ENCODE measurements around the gene S100A14. TPM values are rescaled to one million over a fixed set of nuclear protein-coding genes. Genes with fewer than 3 reads are reported as not detected.
A peak's percentile ranks its signal among the peaks of the same experiment; 100 is the strongest.

Gene S100A14
- polyA plus RNA-seq, 4 donors: 356 to 952 (median 630) TPM

DNA sequence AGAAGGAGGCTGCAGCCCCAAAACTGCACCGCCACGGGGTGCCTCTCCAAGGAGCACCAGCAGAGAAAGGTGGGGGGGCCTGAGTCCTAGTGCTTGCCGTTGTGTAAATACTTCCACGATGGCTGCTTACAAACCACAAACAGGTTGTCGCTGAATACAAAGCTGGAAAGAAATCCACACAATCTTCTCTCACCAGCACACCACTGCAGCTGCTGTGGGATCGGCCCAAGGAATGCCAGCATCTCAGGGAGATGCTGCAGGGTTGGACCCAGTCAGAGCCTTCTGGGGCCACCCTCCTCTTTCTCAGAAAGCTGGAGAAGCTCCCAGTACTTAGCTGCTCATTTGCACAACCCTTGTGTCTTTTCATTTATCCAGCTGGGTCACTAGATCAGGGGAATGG lies 3.0 kb upstream of the S100A14 start:
- peaks cover 0 to 21% (median 0%) of the 10 kb centered on the region in 3 donors for H3K36me3 ChIP-seq (ENCODE audit: control insufficient read depth in 3 of 3, insufficient read depth in 2 of 3, low read depth in 1 of 3, low read length in 3 of 3)
- no peak for FAIRE-seq
- DNase-seq: no peak
- H3K4me1 ChIP-seq (ENCODE audit: control insufficient read depth in 3 of 3, insufficient read depth in 2 of 3, low read depth in 1 of 3, low read length in 2 of 3): peaks cover 4 to 34% (median 7%) of the 10 kb centered on the region in 3 donors
- no peak overlapping the region for H3K27ac ChIP-seq (ENCODE audit: low read depth in 1 of 3, low read length in 2 of 3)
- H3K4me3 ChIP-seq (ENCODE audit: low read depth in 1 of 3, low read length in 3 of 3): no peak overlapping the region
- 95 to 99% (median 96%) methylated on average over 6 of the region's 6 CpGs for WGBS, 3 donors
- no peaks in the 10 kb centered on the region for H3K27me3 ChIP-seq (ENCODE audit: control insufficient read depth in 3 of 3, insufficient read depth in 3 of 3, low read length in 3 of 3)
- no peaks in the 10 kb centered on the region for H3K9me3 ChIP-seq (ENCODE audit: control insufficient read depth in 2 of 2, insufficient read depth in 1 of 2, low read depth in 1 of 2, low read length in 1 of 2)

DNA sequence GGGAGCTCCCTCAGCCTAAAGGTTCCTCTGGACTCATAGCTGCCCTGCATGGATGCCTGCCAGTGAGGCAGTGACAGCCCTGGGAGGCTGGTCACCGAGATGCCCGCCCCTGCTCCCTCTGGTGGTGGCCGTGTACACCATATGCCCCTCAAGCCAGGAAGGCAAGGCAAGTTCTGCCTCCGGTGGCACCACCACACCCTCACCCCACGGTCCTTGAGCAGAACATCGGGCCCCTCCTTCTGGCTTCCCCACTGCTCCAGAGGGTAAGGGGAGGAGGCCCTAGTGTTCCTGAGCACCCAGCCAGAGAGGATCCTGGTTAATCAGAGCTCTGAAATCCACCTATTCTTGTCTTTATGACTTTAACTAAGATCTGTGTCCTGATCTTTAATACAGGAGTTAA lies 1.5 kb upstream of the S100A14 start:
- Histone ChIP-seq H3K4me1 (ENCODE audit: control insufficient read depth in 3 of 3, insufficient read depth in 2 of 3, low read depth in 1 of 3, low read length in 2 of 3) (peaks cover 4 to 45% (median 10%) of the 10 kb centered on the region in 3 donors), H3K36me3 (ENCODE audit: control insufficient read depth in 3 of 3, insufficient read depth in 2 of 3, low read depth in 1 of 3, low read length in 3 of 3) (peaks cover 0 to 21% (median 0%) of the 10 kb centered on the region in 3 donors), H3K9me3 (ENCODE audit: control insufficient read depth in 2 of 2, insufficient read depth in 1 of 2, low read depth in 1 of 2, low read length in 1 of 2) (no peaks in the 10 kb centered on the region), H3K27ac (ENCODE audit: low read depth in 1 of 3, low read length in 2 of 3) (peak overlapping the region; percentile 46 to 91 (median 90)), H3K4me3 (ENCODE audit: low read depth in 1 of 3, low read length in 3 of 3) (no peak overlapping the region), H3K27me3 (ENCODE audit: control insufficient read depth in 3 of 3, insufficient read depth in 3 of 3, low read length in 3 of 3) (no peaks in the 10 kb centered on the region)
- FAIRE-seq (no peak), DNase-seq (peak; percentile 80 to 82)
- WGBS, 3 donors: 9 to 51% (median 45%) methylated on average over 6 of the region's 6 CpGs

DNA sequence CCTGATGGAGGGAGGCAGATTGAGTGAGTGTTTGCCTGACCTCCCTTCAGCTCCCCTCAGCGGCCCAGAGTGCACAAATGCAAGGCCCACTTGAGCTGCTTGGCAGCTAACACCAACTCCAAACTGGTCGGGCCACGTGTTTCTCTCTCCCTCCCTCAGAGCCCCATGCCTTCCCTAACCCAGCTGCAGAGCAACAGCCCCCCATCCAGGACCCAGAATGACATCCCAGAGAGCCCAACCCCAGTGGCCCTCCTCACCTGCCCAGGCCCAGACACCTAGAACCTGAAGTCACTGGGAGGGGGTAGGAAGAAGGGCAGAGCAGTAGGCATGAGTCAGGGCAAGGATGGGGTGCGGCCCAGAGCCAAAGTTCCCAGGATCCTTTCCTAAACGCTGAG lies 789 bp upstream of the S100A14 start:
- Histone ChIP-seq H3K36me3 (ENCODE audit: control insufficient read depth in 3 of 3, insufficient read depth in 2 of 3, low read depth in 1 of 3, low read length in 3 of 3) (peaks cover 0 to 21% (median 0%) of the 10 kb centered on the region in 3 donors), H3K4me1 (ENCODE audit: control insufficient read depth in 3 of 3, insufficient read depth in 2 of 3, low read depth in 1 of 3, low read length in 2 of 3) (peaks cover 4 to 45% (median 10%) of the 10 kb centered on the region in 3 donors), H3K27ac (ENCODE audit: low read depth in 1 of 3, low read length in 2 of 3) (peak overlapping the region; percentile 86 to 91 (median 90)), H3K27me3 (ENCODE audit: control insufficient read depth in 3 of 3, insufficient read depth in 3 of 3, low read length in 3 of 3) (no peaks in the 10 kb centered on the region), H3K9me3 (ENCODE audit: control insufficient read depth in 2 of 2, insufficient read depth in 1 of 2, low read depth in 1 of 2, low read length in 1 of 2) (no peaks in the 10 kb centered on the region), H3K4me3 (ENCODE audit: low read depth in 1 of 3, low read length in 3 of 3) (no peak overlapping the region)
- FAIRE-seq: no peak
- 49 to 59% (median 56%) methylated on average over 5 of the region's 5 CpGs for WGBS, 3 donors
- DNase-seq: peak in 1 of 2 donors; percentile 49

DNA sequence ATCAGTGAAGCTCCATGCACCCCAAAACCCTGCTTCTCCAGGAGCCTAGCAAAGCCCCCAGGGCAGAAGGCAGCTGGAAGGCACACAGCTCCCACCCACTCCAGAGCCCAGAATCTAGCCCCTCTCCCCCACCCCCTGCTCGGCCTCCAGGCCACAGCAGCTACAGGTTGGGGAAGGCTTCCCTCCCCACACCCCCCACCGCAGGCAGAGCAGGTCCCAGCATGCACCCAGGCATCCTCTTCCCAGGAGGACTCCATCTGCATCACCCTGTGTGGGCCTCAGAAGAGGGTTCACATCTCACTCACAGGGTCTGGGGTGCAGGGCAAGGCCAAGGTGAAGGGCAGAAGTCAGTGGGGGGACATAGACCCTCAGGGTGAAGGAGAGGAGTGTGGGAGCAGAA lies 719 bp downstream of the S100A14 start:
- H3K36me3 ChIP-seq (ENCODE audit: control insufficient read depth in 3 of 3, insufficient read depth in 2 of 3, low read depth in 1 of 3, low read length in 3 of 3): peaks cover 0 to 19% (median 0%) of the 10 kb centered on the region in 3 donors
- FAIRE-seq (no peak), DNase-seq (no peak)
- H3K9me3 ChIP-seq (ENCODE audit: control insufficient read depth in 2 of 2, insufficient read depth in 1 of 2, low read depth in 1 of 2, low read length in 1 of 2): no peaks in the 10 kb centered on the region
- 33 to 78% (median 73%) methylated on average over 2 of the region's 2 CpGs for WGBS, 3 donors
- H3K4me1 ChIP-seq (ENCODE audit: control insufficient read depth in 3 of 3, insufficient read depth in 2 of 3, low read depth in 1 of 3, low read length in 2 of 3): peaks cover 4 to 57% (median 10%) of the 10 kb centered on the region in 3 donors
- no peaks in the 10 kb centered on the region for H3K27me3 ChIP-seq (ENCODE audit: control insufficient read depth in 3 of 3, insufficient read depth in 3 of 3, low read length in 3 of 3)
- peak overlapping the region; percentile 50 to 90 (median 86) for H3K27ac ChIP-seq (ENCODE audit: low read depth in 1 of 3, low read length in 2 of 3)
- peak overlapping the region; percentile 40 to 57 (median 47) for H3K4me3 ChIP-seq (ENCODE audit: low read depth in 1 of 3, low read length in 3 of 3)

DNA sequence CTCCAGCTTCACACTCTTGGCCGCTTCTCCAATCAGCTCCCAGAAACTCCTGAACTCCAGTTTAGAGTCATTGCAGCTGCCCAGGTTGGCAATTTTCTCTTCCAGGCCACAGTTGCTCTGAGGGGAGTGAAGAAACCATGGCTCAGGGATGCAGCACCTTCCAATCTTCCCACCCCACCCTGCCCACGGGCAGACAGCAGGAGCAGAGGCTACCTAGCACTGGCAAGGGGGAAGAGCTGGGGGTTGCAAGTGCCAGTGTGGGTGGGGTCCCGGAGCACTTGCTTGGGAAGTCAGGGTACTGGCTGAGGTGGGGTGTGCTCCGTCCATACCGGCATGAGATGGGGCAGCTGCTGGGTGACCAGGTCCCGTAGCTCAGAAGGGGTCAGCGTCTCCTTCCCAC lies 1.2 kb downstream of the S100A14 start:
- peak overlapping the region; percentile 17 to 86 (median 50) for H3K27ac ChIP-seq (ENCODE audit: low read depth in 1 of 3, low read length in 2 of 3)
- WGBS, 3 donors: 79 to 90% (median 81%) methylated on average over 7 of the region's 7 CpGs
- FAIRE-seq: no peak
- H3K4me1 ChIP-seq (ENCODE audit: control insufficient read depth in 3 of 3, insufficient read depth in 2 of 3, low read depth in 1 of 3, low read length in 2 of 3): peaks cover 4 to 62% (median 10%) of the 10 kb centered on the region in 3 donors
- H3K4me3 ChIP-seq (ENCODE audit: low read depth in 1 of 3, low read length in 3 of 3): peak overlapping the region in 2 of 3 donors; percentile 47 to 57
- no peak for DNase-seq
- no peaks in the 10 kb centered on the region for H3K9me3 ChIP-seq (ENCODE audit: control insufficient read depth in 2 of 2, insufficient read depth in 1 of 2, low read depth in 1 of 2, low read length in 1 of 2)
- H3K36me3 ChIP-seq (ENCODE audit: control insufficient read depth in 3 of 3, insufficient read depth in 2 of 3, low read depth in 1 of 3, low read length in 3 of 3): peaks cover 0 to 16% (median 0%) of the 10 kb centered on the region in 3 donors
- no peaks in the 10 kb centered on the region for H3K27me3 ChIP-seq (ENCODE audit: control insufficient read depth in 3 of 3, insufficient read depth in 3 of 3, low read length in 3 of 3)

DNA sequence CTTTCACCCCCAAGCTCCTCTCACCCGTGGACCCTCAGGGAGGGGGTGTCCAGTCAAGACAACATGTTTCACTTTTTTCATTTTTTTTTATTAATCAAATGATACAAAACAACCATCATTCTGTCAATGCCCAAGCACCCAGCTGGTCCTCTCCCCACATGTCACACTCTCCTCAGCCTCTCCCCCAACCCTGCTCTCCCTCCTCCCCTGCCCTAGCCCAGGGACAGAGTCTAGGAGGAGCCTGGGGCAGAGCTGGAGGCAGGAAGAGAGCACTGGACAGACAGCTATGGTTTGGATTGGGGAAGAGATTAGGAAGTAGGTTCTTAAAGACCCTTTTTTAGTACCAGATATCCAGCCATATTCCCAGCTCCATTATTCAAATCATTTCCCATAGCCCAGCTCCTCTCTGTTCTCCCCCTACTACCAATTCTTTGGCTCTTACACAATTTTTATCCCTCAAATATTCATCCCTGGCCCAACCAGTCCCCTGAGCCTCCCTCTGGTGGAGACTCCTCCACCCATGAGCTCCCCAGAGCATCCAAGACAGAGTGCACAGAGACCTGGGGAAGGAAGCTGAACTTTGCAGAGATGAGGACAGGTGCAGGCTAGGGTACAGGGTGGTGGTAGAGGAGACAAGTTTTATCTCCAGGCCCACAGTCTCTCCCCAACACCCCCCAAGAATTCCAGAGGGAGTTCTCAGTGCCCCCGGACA lies 1.8 kb downstream of the S100A14 start:
- H3K9me3 ChIP-seq (ENCODE audit: control insufficient read depth in 2 of 2, insufficient read depth in 1 of 2, low read depth in 1 of 2, low read length in 1 of 2): no peaks in the 10 kb centered on the region
- peaks cover 4 to 67% (median 10%) of the 10 kb centered on the region in 3 donors for H3K4me1 ChIP-seq (ENCODE audit: control insufficient read depth in 3 of 3, insufficient read depth in 2 of 3, low read depth in 1 of 3, low read length in 2 of 3)
- H3K36me3 ChIP-seq (ENCODE audit: control insufficient read depth in 3 of 3, insufficient read depth in 2 of 3, low read depth in 1 of 3, low read length in 3 of 3): peaks cover 0 to 15% (median 0%) of the 10 kb centered on the region in 3 donors
- no peaks in the 10 kb centered on the region for H3K27me3 ChIP-seq (ENCODE audit: control insufficient read depth in 3 of 3, insufficient read depth in 3 of 3, low read length in 3 of 3)
- peak overlapping the region in 2 of 3 donors; percentile 47 to 57 for H3K4me3 ChIP-seq (ENCODE audit: low read depth in 1 of 3, low read length in 3 of 3)
- peak overlapping the region; percentile 17 to 86 (median 50) for H3K27ac ChIP-seq (ENCODE audit: low read depth in 1 of 3, low read length in 2 of 3)
- FAIRE-seq (no peak), DNase-seq (peak; percentile 35 to 48)
- WGBS, 3 donors: 44 to 57% (median 47%) methylated on average over 2 of the region's 2 CpGs

DNA sequence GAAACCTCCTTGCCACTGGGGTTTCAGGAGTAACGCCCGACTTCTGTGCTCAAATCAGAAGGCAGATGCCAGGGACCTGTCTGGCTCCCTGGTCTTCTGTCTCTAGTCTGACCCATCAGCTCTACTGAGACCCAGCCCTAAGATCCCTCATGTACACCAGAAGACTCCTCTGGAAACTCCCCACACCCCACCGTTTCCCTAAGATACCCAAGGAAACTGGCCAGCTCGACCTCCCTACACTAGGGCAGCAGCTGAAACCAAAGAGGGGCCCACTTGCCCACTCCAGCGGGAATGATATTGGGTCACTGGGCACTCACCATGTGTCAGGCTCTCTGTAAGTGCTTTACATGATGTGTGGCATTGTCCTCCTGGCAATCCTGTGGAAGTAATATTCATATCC lies 2.7 kb downstream of the S100A14 start:
- peaks cover 0 to 10% (median 0%) of the 10 kb centered on the region in 3 donors for H3K36me3 ChIP-seq (ENCODE audit: control insufficient read depth in 3 of 3, insufficient read depth in 2 of 3, low read depth in 1 of 3, low read length in 3 of 3)
- no peaks in the 10 kb centered on the region for H3K9me3 ChIP-seq (ENCODE audit: control insufficient read depth in 2 of 2, insufficient read depth in 1 of 2, low read depth in 1 of 2, low read length in 1 of 2)
- H3K4me1 ChIP-seq (ENCODE audit: control insufficient read depth in 3 of 3, insufficient read depth in 2 of 3, low read depth in 1 of 3, low read length in 2 of 3): peaks cover 5 to 75% (median 10%) of the 10 kb centered on the region in 3 donors
- H3K27me3 ChIP-seq (ENCODE audit: control insufficient read depth in 3 of 3, insufficient read depth in 3 of 3, low read length in 3 of 3): no peaks in the 10 kb centered on the region
- FAIRE-seq (no peak), DNase-seq (peak in 1 of 2 donors; percentile 20)
- 38 to 65% (median 56%) methylated on average over 5 of the region's 5 CpGs for WGBS, 3 donors
- peak overlapping the region in 2 of 3 donors; percentile 48 to 80 for H3K4me3 ChIP-seq (ENCODE audit: low read depth in 1 of 3, low read length in 3 of 3)
- H3K27ac ChIP-seq (ENCODE audit: low read depth in 1 of 3, low read length in 2 of 3): peak overlapping the region; percentile 92 to 96 (median 92)

DNA sequence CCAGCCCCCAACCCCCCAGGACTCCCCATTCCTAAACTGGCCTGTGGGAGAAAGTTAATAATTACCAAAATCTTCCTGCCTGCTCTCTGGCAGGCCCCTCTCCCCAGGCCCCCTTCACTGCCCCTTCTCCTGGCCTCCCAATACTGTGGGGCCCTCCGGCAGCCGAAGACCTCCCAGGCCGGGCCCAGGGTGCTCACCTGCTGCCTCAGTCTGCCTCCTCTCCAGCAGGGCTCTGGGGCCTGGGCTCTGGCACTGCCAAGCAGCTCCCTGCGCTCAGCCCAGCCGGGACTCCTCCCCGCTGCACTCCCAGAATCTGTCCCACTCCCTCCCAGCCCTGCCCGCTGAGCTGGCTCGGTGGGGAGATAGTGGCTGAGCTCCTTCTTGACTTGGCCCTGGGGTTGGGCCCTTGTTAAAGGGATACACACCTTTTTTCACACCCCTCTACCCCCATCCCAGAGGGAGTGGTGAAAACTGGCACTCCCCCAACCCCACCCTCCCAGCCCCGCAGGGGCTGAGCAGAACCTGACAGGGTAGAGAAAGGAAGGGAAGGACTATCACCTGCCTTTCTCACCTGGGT lies 3.3 kb downstream of the S100A14 start, which contains the start of gene S100A16:
TSS of gene S100A16 (minus strand) at position 383 of the 577 bp plus-strand sequence. CDS start 4,986 bp downstream, outside the sequence.
- WGBS, 3 donors: 15 to 38% (median 32%) methylated on average over 9 of the region's 9 CpGs
- Histone ChIP-seq H3K4me1 (ENCODE audit: control insufficient read depth in 3 of 3, insufficient read depth in 2 of 3, low read depth in 1 of 3, low read length in 2 of 3) (peaks cover 7 to 80% (median 10%) of the 10 kb centered on the region in 3 donors), H3K4me3 (ENCODE audit: low read depth in 1 of 3, low read length in 3 of 3) (peak within 1 kb of the TSS; percentile 45 to 80 (median 48)), H3K36me3 (ENCODE audit: control insufficient read depth in 3 of 3, insufficient read depth in 2 of 3, low read depth in 1 of 3, low read length in 3 of 3) (peaks cover 0 to 15% (median 0%) of the 10 kb centered on the region in 3 donors), H3K27me3 (ENCODE audit: control insufficient read depth in 3 of 3, insufficient read depth in 3 of 3, low read length in 3 of 3) (no peaks in the 10 kb centered on the region), H3K9me3 (ENCODE audit: control insufficient read depth in 2 of 2, insufficient read depth in 1 of 2, low read depth in 1 of 2, low read length in 1 of 2) (no peaks in the 10 kb centered on the region), H3K27ac (ENCODE audit: low read depth in 1 of 3, low read length in 2 of 3) (peak within 1 kb of the TSS; percentile 92 to 96 (median 92))
- DNase-seq (peak; percentile 92 to 97), FAIRE-seq (no peak)
